Right kidney (tissue), 9 donors: ENCODE data around the gene MEF2A.
"Not testable (repeated sequence)": the region's sequence is repeated elsewhere in the genome, so short reads cannot be mapped to it uniquely, and the experiment has no call there.

Experiments used
- DNase-seq: peaks from one replicate; pipeline ENCODE4 v3.0.0-alpha.2; 2016
- long read RNA-seq, 8 donors: transcript quantifications; one replicate each; lab custom pipeline, GENCODE V29; 2026

MEF2A gene
- long read RNA-seq, donor 1, full-length matches to known transcripts: 6 of 38 reads
- long read RNA-seq, donor 1, partial matches to known transcripts: 32 of 38 reads
- long read RNA-seq, donor 1, other reads (novel, unspliced or antisense): 0 of 38 reads
- long read RNA-seq, donor 2, full-length matches to known transcripts: 3 of 10 reads
- long read RNA-seq, donor 2, partial matches to known transcripts: 7 of 10 reads
- long read RNA-seq, donor 2, other reads (novel, unspliced or antisense): 0 of 10 reads
- long read RNA-seq, donor 3, partial matches to known transcripts: 0 of 2 reads
- long read RNA-seq, donor 3, other reads (novel, unspliced or antisense): 0 of 2 reads
- long read RNA-seq, donor 4, full-length matches to known transcripts: 7 of 36 reads
- long read RNA-seq, donor 4, partial matches to known transcripts: 29 of 36 reads
- long read RNA-seq, donor 4, other reads (novel, unspliced or antisense): 0 of 36 reads
- long read RNA-seq, donor 5, full-length matches to known transcripts: 7 of 7 reads
- long read RNA-seq, donor 5, partial matches to known transcripts: 0 of 7 reads
- long read RNA-seq, donor 5, other reads (novel, unspliced or antisense): 0 of 7 reads
- long read RNA-seq, donor 6, full-length matches to known transcripts: 5 of 5 reads
- long read RNA-seq, donor 6, partial matches to known transcripts: 0 of 5 reads
- long read RNA-seq, donor 6, other reads (novel, unspliced or antisense): 0 of 5 reads
- long read RNA-seq, donor 7: 0 reads
- long read RNA-seq, donor 8, full-length matches to known transcripts: 4 of 4 reads
- long read RNA-seq, donor 8, partial matches to known transcripts: 0 of 4 reads
- long read RNA-seq, donor 8, other reads (novel, unspliced or antisense): 0 of 4 reads

- DNase-seq: peak; percentile 97
Observed at GRCh38 chr15:99565299-99566156, at the start of gene MEF2A. Gene MEF2A (plus strand): TSS chr15:99565984. CDS start chr15:99633120, 67,136 bp downstream.

GRCh38 chr15:99518191-99518590, 47.6 kb upstream of the MEF2A start:
- no peak for DNase-seq

GRCh38 chr15:99519366-99519765, 46.4 kb upstream of the MEF2A start:
- DNase-seq: not testable (repeated sequence)

GRCh38 chr15:99522288-99522687, 43.5 kb upstream of the MEF2A start:
- no peak for DNase-seq

- DNase-seq: no peak
Observed at GRCh38 chr15:99526176-99526575, 39.6 kb upstream of the MEF2A start.

GRCh38 chr15:99526671-99527070, 39.1 kb upstream of the MEF2A start:
- DNase-seq: no peak

- no peak for DNase-seq
Observed at GRCh38 chr15:99536422-99537040, 29.3 kb upstream of the MEF2A start.

- no peak for DNase-seq
Observed at GRCh38 chr15:99537344-99537743, 28.4 kb upstream of the MEF2A start.

GRCh38 chr15:99538261-99538660, 27.5 kb upstream of the MEF2A start:
- no peak for DNase-seq

GRCh38 chr15:99542828-99543227, 23.0 kb upstream of the MEF2A start:
- no peak for DNase-seq

- no peak for DNase-seq
Observed at GRCh38 chr15:99545605-99546004, 20.2 kb upstream of the MEF2A start.

- no peak for DNase-seq
Observed at GRCh38 chr15:99546441-99547100, 19.2 kb upstream of the MEF2A start.

- no peak for DNase-seq
Observed at GRCh38 chr15:99547517-99547916, 18.3 kb upstream of the MEF2A start.

- no peak for DNase-seq
Observed at GRCh38 chr15:99550077-99550476, 15.7 kb upstream of the MEF2A start.

GRCh38 chr15:99552111-99552510, 13.7 kb upstream of the MEF2A start:
- no peak for DNase-seq

GRCh38 chr15:99554880-99555488, 10.8 kb upstream of the MEF2A start:
- DNase-seq: no peak

- no peak for DNase-seq
Observed at GRCh38 chr15:99556011-99556410, 9.8 kb upstream of the MEF2A start.

GRCh38 chr15:99556578-99556977, 9.2 kb upstream of the MEF2A start:
- DNase-seq: no peak

GRCh38 chr15:99558084-99558483, 7.7 kb upstream of the MEF2A start:
- no peak for DNase-seq

- no peak for DNase-seq
Observed at GRCh38 chr15:99558571-99558970, 7.2 kb upstream of the MEF2A start.
